Measurements from ENCODE around the gene KLHL36.

DNA sequence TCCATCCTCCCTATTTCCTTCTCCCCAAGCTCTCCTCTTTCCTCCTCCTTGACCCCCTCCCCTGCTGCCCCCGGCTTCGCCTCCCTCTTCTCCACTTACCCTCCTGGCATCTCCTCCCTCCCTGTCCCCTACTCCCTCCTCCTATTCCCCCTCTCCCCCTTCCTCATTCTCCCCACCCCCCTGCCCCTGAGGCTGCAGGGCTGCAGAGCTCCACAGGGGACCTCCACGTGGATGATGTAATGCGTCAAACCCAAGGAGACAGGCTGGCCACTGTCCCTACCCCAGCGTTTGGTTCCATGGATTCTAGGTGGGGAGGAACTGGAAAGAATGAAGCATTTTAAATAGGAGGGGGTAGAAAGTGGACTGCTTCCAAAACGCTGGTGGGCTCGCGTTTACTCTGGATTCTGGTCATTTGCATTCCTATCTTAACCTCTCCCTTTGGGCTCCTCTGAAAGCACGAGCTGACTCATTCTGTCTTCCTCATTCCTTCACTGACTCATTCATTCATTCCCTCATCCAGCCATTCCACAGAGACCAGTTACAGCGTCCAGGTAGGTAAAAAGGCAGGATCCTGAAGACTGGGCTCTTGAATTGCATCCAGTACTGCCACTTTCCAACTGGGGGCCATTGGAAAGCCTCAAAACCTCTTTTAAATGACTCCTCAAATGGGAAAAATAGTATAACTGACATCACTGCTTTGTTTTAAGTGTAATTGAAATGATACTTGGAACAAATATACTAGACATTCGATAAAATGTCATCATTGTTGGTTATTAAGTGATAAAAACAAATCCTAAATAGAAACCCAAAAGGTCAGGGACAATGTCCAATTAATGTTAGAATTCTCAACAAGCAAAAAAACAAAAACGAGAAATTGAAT is 29.5 kb upstream of the KLHL36 start:
- no peak for TF ChIP-seq POLR2AphosphoS5 (IDR thresholded peaks at IDR 0.05; ENCODE audit: low read depth, low read length)
- TF ChIP-seq, protein P1, sequence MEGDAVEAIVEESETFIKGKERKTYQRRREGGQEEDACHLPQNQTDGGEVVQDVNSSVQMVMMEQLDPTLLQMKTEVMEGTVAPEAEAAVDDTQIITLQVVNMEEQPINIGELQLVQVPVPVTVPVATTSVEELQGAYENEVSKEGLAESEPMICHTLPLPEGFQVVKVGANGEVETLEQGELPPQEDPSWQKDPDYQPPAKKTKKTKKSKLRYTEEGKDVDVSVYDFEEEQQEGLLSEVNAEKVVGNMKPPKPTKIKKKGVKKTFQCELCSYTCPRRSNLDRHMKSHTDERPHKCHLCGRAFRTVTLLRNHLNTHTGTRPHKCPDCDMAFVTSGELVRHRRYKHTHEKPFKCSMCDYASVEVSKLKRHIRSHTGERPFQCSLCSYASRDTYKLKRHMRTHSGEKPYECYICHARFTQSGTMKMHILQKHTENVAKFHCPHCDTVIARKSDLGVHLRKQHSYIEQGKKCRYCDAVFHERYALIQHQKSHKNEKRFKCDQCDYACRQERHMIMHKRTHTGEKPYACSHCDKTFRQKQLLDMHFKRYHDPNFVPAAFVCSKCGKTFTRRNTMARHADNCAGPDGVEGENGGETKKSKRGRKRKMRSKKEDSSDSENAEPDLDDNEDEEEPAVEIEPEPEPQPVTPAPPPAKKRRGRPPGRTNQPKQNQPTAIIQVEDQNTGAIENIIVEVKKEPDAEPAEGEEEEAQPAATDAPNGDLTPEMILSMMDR (IDR thresholded peaks at IDR 0.05): no peak
